ENCODE data around the gene NRCAM. TPM values are rescaled to one million over a fixed set of nuclear protein-coding genes. Genes with fewer than 3 reads are reported as not detected.
"Not testable (repeated sequence)": the region's sequence is repeated elsewhere in the genome, so short reads cannot be mapped to it uniquely, and the experiment has no call there.

Gene NRCAM
- total RNA-seq, 4 donors from 2014 or later = 0.85 to 4.1 (median 2.6) TPM

- Histone ChIP-seq H3K27me3 (no peaks in the 10 kb centered on the region), H3K27ac (no peak overlapping the region), H3K9me3 (no peaks in the 10 kb centered on the region), H3K4me3 (no peak overlapping the region), H3K4me1 (no peaks in the 10 kb centered on the region), H3K36me3 (no peaks in the 10 kb centered on the region)
- no peak for DNase-seq
- TF ChIP-seq POLR2A (IDR thresholded peaks at IDR 0.05) = no peak
- no peak for TF ChIP-seq CTCF (IDR thresholded peaks at IDR 0.05)
Measured at GRCh38 chr7:108348913-108349312, 107.3 kb downstream of the NRCAM start.

- DNase-seq = no peak
- Histone ChIP-seq H3K36me3 (no peaks in the 10 kb centered on the region), H3K4me3 (no peak overlapping the region), H3K27me3 (no peaks in the 10 kb centered on the region), H3K9me3 (no peaks in the 10 kb centered on the region), H3K27ac (no peak overlapping the region), H3K4me1 (no peaks in the 10 kb centered on the region)
- TF ChIP-seq POLR2A (IDR thresholded peaks at IDR 0.05) = no peak
- TF ChIP-seq CTCF (IDR thresholded peaks at IDR 0.05) = no peak
Measured at GRCh38 chr7:108347616-108348015, 108.6 kb downstream of the NRCAM start.

GRCh38 chr7:108345710-108346336, 110.4 kb downstream of the NRCAM start:
- Histone ChIP-seq H3K9me3 (no peaks in the 10 kb centered on the region), H3K27me3 (no peaks in the 10 kb centered on the region), H3K4me3 (no peak overlapping the region), H3K36me3 (no peaks in the 10 kb centered on the region), H3K4me1 (no peaks in the 10 kb centered on the region), H3K27ac (no peak overlapping the region)
- no peak for TF ChIP-seq CTCF (IDR thresholded peaks at IDR 0.05)
- TF ChIP-seq POLR2A (IDR thresholded peaks at IDR 0.05) = no peak
- DNase-seq = no peak

- no peaks in the 10 kb centered on the region for H3K36me3 ChIP-seq
- no peaks in the 10 kb centered on the region for H3K9me3 ChIP-seq
- no peak overlapping the region for H3K27ac ChIP-seq
- no peaks in the 10 kb centered on the region for H3K27me3 ChIP-seq
- no peak overlapping the region for H3K4me3 ChIP-seq
- H3K4me1 ChIP-seq = no peaks in the 10 kb centered on the region
- no peak for DNase-seq
- no peak for TF ChIP-seq CTCF (IDR thresholded peaks at IDR 0.05)
- no peak for TF ChIP-seq POLR2A (IDR thresholded peaks at IDR 0.05)
Measured at GRCh38 chr7:108340856-108341411, 115.3 kb downstream of the NRCAM start.

GRCh38 chr7:108340406-108340805, 115.8 kb downstream of the NRCAM start:
- not testable (repeated sequence) for H3K36me3 ChIP-seq, DNase-seq, H3K4me3 ChIP-seq, H3K4me1 ChIP-seq, H3K27ac ChIP-seq, H3K27me3 ChIP-seq, H3K9me3 ChIP-seq

- no peak overlapping the region for H3K27ac ChIP-seq
- no peaks in the 10 kb centered on the region for H3K4me1 ChIP-seq
- H3K9me3 ChIP-seq = no peaks in the 10 kb centered on the region
- peak in 1 of 3 donors; percentile 23 for DNase-seq
- no peaks in the 10 kb centered on the region for H3K36me3 ChIP-seq
- no peak overlapping the region for H3K4me3 ChIP-seq
- TF ChIP-seq POLR2A (IDR thresholded peaks at IDR 0.05) = no peak
- no peak for TF ChIP-seq CTCF (IDR thresholded peaks at IDR 0.05)
- no peaks in the 10 kb centered on the region for H3K27me3 ChIP-seq
Measured at GRCh38 chr7:108335269-108335918, 120.8 kb downstream of the NRCAM start.
